Vagina (tissue), 2 donors: Measurements from ENCODE around the gene CACNA2D1.

ENCODE experiments used
- CTCF ChIP-seq, 3 experiments: fragments of 450-650 bp in 2 of 3; fragments of 200-600 bp in 1 of 3; sonication (generic) in 1 of 3; IDR thresholded peaks; one replicate each; pipeline ENCODE4 v1.5.1; 2017 to 2019; ENCODE audit warnings: antibody characterized with exemption in 3 of 3, mild to moderate bottlenecking in 2 of 3, moderate library complexity in 2 of 3
- POLR2A ChIP-seq, 2 donors: fragments of 450-650 bp; IDR thresholded peaks; one replicate each; pipeline ENCODE4 v1.6.1; 2017; ENCODE audit warnings: antibody characterized with exemption in 2 of 2, mild to moderate bottlenecking in 2 of 2, moderate library complexity in 2 of 2
- POLR2AphosphoS5 ChIP-seq, 2 donors: sonication (generic); formaldehyde crosslinking; IDR thresholded peaks; one replicate each; pipeline ENCODE4 v1.9.0; 2017; ENCODE audit warnings: antibody characterized with exemption in 2 of 2, mild to moderate bottlenecking in 2 of 2, low read depth in 1 of 2; ENCODE audit not compliant: insufficient read depth in 1 of 2

- no peak for TF ChIP-seq POLR2A (IDR thresholded peaks at IDR 0.05)
- TF ChIP-seq CTCF (IDR thresholded peaks at IDR 0.05), result no peak
- TF ChIP-seq POLR2AphosphoS5 (IDR thresholded peaks at IDR 0.05; ENCODE audit: insufficient read depth in 1 of 2, low read depth in 1 of 2), result no peak
Observed at GRCh38 chr7:82179311-82179710, 264.3 kb downstream of the CACNA2D1 start.
